ENCODE data around the gene ACTN4. TPM values are rescaled to one million over a fixed set of nuclear protein-coding genes. Genes with fewer than 3 reads are reported as not detected.
"Not testable (repeated sequence)": the region's sequence is repeated elsewhere in the genome, so short reads cannot be mapped to it uniquely, and the experiment has no call there.

ACTN4 gene
- 628 TPM for total RNA-seq

GRCh38 chr19:38647368-38647965 lies at the start of gene ACTN4:
ACTN4 (plus strand) TSS chr19:38647649; CDS start chr19:38647746, 97 bp downstream.
- DNase-seq (ENCODE audit: low spot score) = peak; percentile 100

GRCh38 chr19:38599722-38600121 lies 47.7 kb upstream of the ACTN4 start:
- DNase-seq (ENCODE audit: low spot score) = no peak

GRCh38 chr19:38602856-38603255 lies 44.6 kb upstream of the ACTN4 start:
- DNase-seq (ENCODE audit: low spot score) = not testable (repeated sequence)

GRCh38 chr19:38606131-38606530 lies 41.3 kb upstream of the ACTN4 start:
- DNase-seq (ENCODE audit: low spot score) = no peak

GRCh38 chr19:38614289-38614688 lies 33.2 kb upstream of the ACTN4 start:
- no peak for DNase-seq (ENCODE audit: low spot score)

- no peak for DNase-seq (ENCODE audit: low spot score)
Measured at GRCh38 chr19:38615007-38615581, 32.4 kb upstream of the ACTN4 start.

- DNase-seq (ENCODE audit: low spot score) = no peak
Measured at GRCh38 chr19:38616265-38616664, 31.2 kb upstream of the ACTN4 start.

GRCh38 chr19:38617283-38617763 lies 30.1 kb upstream of the ACTN4 start:
- DNase-seq (ENCODE audit: low spot score) = no peak

GRCh38 chr19:38617764-38618589 lies 29.5 kb upstream of the ACTN4 start, which contains the start of gene MAP4K1:
MAP4K1 (minus strand) TSS chr19:38617953; CDS start chr19:38617895, 58 bp downstream.
- DNase-seq (ENCODE audit: low spot score) = no peak

GRCh38 chr19:38618590-38619360 lies 28.7 kb upstream of the ACTN4 start, which contains the start of gene EIF3K:
EIF3K (plus strand) TSS chr19:38619188; CDS start chr19:38619269, 81 bp downstream.
- peak; percentile 99 for DNase-seq (ENCODE audit: low spot score)

- DNase-seq (ENCODE audit: low spot score) = no peak
Measured at GRCh38 chr19:38619361-38620174, 27.9 kb upstream of the ACTN4 start.

GRCh38 chr19:38624822-38625221 lies 22.6 kb upstream of the ACTN4 start:
- DNase-seq (ENCODE audit: low spot score) = no peak

- no peak for DNase-seq (ENCODE audit: low spot score)
Measured at GRCh38 chr19:38626401-38626800, 21.0 kb upstream of the ACTN4 start.

- DNase-seq (ENCODE audit: low spot score) = no peak
Measured at GRCh38 chr19:38629568-38629967, 17.9 kb upstream of the ACTN4 start.

GRCh38 chr19:38631301-38631700 lies 16.1 kb upstream of the ACTN4 start:
- not testable (repeated sequence) for DNase-seq (ENCODE audit: low spot score)

GRCh38 chr19:38631811-38632475 lies 15.5 kb upstream of the ACTN4 start:
- not testable (repeated sequence) for DNase-seq (ENCODE audit: low spot score)

- no peak for DNase-seq (ENCODE audit: low spot score)
Measured at GRCh38 chr19:38632476-38633213, 14.8 kb upstream of the ACTN4 start.

GRCh38 chr19:38634757-38635482 lies 12.5 kb upstream of the ACTN4 start:
- DNase-seq (ENCODE audit: low spot score) = peak; percentile 76
